Cardiac fibroblast (primary cell): Measurements from ENCODE around the gene HOXC12.

ENCODE experiments used
- DNase-seq, 2 donors: peaks; one replicate each; pipeline versions ENCODE4 v3.0.0 to v3.0.0-alpha.2; 2010; ENCODE audit warnings: low read depth in 2 of 2
- H3K4me3 ChIP-seq, 2 donors: replicated peaks in 1 of 2; 1 replicate in 1 of 2; 2 replicates in 1 of 2; pipeline ENCODE4 v1.5.1; 2011; ENCODE audit warnings: low read depth in 2 of 2, low read length in 2 of 2, mild to moderate bottlenecking in 2 of 2, moderate library complexity in 1 of 2
- CTCF ChIP-seq: IDR thresholded peaks from one replicate; pipeline ENCODE4 v1.5.1; 2011; ENCODE audit warnings: low read depth, mild to moderate bottlenecking, low read length, inconsistent platforms

Gene HOXC12

DNA sequence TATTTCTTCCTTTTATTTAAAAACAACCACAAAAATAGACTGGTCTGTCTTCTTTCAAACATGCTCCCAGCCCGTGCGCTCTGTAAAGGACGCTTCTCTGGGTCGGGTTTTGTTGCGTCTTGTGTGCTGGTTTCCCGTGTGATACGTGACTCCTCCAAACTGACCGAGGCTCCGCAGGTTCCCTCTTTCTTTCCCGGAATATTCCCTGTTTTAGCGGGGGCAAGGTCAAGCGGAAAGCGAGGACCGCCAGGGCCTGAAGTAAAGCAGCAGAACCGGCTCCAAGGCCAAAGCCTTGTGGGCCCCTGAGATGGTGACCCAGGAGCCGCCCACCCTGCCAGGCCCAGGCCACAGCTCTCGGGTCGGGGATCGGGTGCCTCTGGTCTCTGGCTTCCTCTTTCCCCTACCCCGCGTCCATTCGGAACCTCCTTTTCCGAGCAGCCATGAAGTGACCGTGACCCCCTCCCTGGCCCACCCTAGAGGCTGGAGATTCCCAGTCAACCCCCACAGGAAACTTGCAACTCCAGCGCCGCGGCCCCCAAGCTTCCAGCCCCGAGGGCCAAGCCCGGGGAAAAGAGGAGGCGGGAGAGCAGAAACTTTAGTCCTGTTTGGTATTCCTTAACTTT, 29.4 kb downstream of the HOXC12 start:
- no peak for DNase-seq
- TF ChIP-seq CTCF, result no peak
- H3K4me3 ChIP-seq, result no peak overlapping the region

DNA sequence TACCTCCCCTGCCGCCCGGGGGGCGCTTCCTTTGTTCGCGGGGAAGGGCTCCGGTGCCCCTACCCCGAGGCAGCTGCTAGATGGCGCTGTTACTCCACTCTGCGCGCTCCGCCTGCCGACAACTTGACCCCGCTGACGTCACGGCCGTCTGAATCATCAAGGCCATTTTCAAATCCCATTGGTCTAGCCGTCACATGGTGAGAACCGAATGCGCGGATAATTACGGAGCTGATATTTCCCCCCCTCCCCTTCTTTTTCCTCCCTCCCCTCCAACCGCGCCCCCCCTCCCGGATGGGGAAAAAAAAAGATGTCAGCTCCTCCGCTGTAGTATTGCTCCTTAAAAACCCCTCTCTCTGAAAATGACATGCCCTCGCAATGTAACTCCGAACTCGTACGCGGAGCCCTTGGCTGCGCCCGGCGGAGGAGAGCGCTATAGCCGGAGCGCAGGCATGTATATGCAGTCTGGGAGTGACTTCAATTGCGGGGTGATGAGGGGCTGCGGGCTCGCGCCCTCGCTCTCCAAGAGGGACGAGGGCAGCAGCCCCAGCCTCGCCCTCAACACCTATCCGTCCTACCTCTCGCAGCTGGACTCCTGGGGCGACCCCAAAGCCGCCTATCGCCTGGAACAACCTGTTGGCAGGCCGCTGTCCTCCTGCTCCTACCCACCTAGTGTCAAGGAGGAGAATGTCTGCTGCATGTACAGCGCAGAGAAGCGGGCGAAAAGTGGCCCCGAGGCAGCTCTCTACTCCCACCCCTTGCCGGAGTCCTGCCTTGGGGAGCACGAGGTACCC, 30.4 kb downstream of the HOXC12 start, which contains the start of gene HOXC10:
HOXC10 (plus strand) TSS at position 246 of the 791 bp plus-strand sequence; CDS start at position 360, 114 bp downstream.
- no peak within 1 kb of the TSS for H3K4me3 ChIP-seq
- TF ChIP-seq CTCF, result peak; percentile 56
- peak; percentile 66 to 69 for DNase-seq

DNA sequence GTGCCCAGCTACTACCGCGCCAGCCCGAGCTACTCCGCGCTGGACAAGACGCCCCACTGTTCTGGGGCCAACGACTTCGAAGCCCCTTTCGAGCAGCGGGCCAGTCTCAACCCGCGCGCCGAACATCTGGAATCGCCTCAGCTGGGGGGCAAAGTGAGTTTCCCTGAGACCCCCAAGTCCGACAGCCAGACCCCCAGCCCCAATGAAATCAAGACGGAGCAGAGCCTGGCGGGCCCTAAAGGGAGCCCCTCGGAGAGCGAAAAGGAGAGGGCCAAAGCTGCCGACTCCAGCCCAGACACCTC, 30.9 kb downstream of the HOXC12 start:
- no peak for TF ChIP-seq CTCF
- no peak for DNase-seq
- H3K4me3 ChIP-seq, result no peak overlapping the region

- no peak for DNase-seq
- no peak for TF ChIP-seq CTCF
- H3K4me3 ChIP-seq, result no peak overlapping the region
Measured at GRCh38 chr12:53985994-53986685, 31.4 kb downstream of the HOXC12 start.

- no peak overlapping the region for H3K4me3 ChIP-seq
- no peak for TF ChIP-seq CTCF
- no peak for DNase-seq
Measured at GRCh38 chr12:53986686-53987483, 32.2 kb downstream of the HOXC12 start.

GRCh38 chr12:53987787-53988230, 33.1 kb downstream of the HOXC12 start:
- no peak for DNase-seq
- TF ChIP-seq CTCF, result no peak
- H3K4me3 ChIP-seq, result no peak overlapping the region
